ENCODE results near the gene TMEM9B. TPM values are rescaled to one million over a fixed set of nuclear protein-coding genes. Genes with fewer than 3 reads are reported as not detected.

The TMEM9B gene
- total RNA-seq, 3 donors from 2014 or later, result 37.1 to 68.8 (median 47.5) TPM

DNA sequence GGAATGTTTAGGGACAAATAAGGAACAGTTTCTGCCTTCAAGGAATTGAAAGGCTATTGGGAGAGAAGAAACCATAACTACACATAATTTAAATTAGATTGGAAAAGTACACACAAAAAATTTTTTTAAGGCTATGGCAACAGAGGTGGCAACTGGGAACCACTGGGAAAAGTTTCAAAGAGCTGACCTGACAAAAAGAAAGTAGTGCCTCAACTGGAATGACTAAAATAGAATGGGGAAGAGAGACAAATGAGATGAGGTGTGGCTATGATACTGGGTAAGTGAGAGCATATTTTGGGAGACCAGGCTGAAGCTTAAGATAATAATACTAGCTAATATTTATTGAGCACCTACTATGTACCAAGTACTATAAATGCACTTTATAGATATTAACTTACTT is 56.1 kb downstream of the TMEM9B start:
- no peak overlapping the region for H3K27ac ChIP-seq
- DNase-seq (ENCODE audit: low spot score in 2 of 2), result no peak
- TF ChIP-seq, protein P1, sequence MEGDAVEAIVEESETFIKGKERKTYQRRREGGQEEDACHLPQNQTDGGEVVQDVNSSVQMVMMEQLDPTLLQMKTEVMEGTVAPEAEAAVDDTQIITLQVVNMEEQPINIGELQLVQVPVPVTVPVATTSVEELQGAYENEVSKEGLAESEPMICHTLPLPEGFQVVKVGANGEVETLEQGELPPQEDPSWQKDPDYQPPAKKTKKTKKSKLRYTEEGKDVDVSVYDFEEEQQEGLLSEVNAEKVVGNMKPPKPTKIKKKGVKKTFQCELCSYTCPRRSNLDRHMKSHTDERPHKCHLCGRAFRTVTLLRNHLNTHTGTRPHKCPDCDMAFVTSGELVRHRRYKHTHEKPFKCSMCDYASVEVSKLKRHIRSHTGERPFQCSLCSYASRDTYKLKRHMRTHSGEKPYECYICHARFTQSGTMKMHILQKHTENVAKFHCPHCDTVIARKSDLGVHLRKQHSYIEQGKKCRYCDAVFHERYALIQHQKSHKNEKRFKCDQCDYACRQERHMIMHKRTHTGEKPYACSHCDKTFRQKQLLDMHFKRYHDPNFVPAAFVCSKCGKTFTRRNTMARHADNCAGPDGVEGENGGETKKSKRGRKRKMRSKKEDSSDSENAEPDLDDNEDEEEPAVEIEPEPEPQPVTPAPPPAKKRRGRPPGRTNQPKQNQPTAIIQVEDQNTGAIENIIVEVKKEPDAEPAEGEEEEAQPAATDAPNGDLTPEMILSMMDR (IDR thresholded peaks at IDR 0.05), result no peak
- TF ChIP-seq POLR2A (IDR thresholded peaks at IDR 0.05) (no peak), POLR2AphosphoS5 (IDR thresholded peaks at IDR 0.05) (no peak)
- no peaks in the 10 kb centered on the region for H3K27me3 ChIP-seq
- no peaks in the 10 kb centered on the region for H3K9me3 ChIP-seq
- H3K4me1 ChIP-seq, result no peaks in the 10 kb centered on the region
- no peak overlapping the region for H3K4me3 ChIP-seq
- H3K36me3 ChIP-seq, result no peaks in the 10 kb centered on the region
- intact Hi-C loops (cut with DNase I; ENCODE audit: low total_unique reads), result no loop called here

GRCh38 chr11:8907116-8907515 is 57.1 kb downstream of the TMEM9B start:
- DNase-seq (ENCODE audit: low spot score in 2 of 2), result no peak
- TF ChIP-seq POLR2AphosphoS5 (IDR thresholded peaks at IDR 0.05) (no peak), POLR2A (IDR thresholded peaks at IDR 0.05) (no peak)
- TF ChIP-seq, protein P1 (IDR thresholded peaks at IDR 0.05), result no peak
- Histone ChIP-seq H3K27me3 (no peaks in the 10 kb centered on the region), H3K4me1 (no peaks in the 10 kb centered on the region), H3K4me3 (no peak overlapping the region), H3K27ac (no peak overlapping the region), H3K9me3 (no peaks in the 10 kb centered on the region), H3K36me3 (no peaks in the 10 kb centered on the region)
- intact Hi-C loops (cut with DNase I; ENCODE audit: low total_unique reads), result no loop called here

DNA sequence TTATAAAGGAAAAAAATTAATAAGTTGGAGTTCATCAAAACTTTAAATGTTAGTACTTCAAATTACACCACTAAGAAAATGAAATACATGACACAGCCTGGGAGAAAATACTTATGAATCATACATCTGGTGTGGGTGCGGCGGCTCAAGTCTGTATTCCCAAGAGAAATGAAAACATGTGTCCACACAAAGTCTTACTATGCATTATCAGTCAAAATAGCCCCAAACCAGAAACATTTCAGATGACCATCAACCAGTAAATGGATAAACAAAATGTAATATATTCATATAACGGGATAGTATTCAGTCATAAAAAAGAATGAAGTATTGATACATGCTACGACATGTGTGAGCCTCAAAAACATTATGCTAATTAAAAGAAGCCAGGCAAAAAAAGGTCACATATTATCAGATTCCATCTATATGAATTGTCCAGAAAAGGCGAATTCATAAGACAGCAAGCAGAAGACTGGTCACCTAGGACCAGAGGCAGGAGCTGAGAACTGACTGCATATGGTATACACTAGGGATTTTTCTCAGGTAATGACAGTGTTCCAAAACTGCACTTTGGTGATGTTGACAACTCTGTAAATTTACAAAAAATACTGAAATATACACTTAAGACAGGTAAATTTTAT is 58.6 kb downstream of the TMEM9B start:
- TF ChIP-seq POLR2AphosphoS5 (IDR thresholded peaks at IDR 0.05) (no peak), POLR2A (IDR thresholded peaks at IDR 0.05) (no peak)
- TF ChIP-seq, protein P1 (IDR thresholded peaks at IDR 0.05), result no peak
- intact Hi-C loops (cut with DNase I; ENCODE audit: low total_unique reads), result no loop called here

GRCh38 chr11:8899119-8899753 is 65.0 kb downstream of the TMEM9B start:
- TF ChIP-seq, protein P1 (IDR thresholded peaks at IDR 0.05), result no peak
- TF ChIP-seq POLR2AphosphoS5 (IDR thresholded peaks at IDR 0.05) (no peak), POLR2A (IDR thresholded peaks at IDR 0.05) (no peak)
- DNase-seq (ENCODE audit: low spot score in 2 of 2), result no peak
- intact Hi-C loops (cut with DNase I; ENCODE audit: low total_unique reads), result no loop called here

More for the DNA sequence above, 58.6 kb downstream of the TMEM9B start:
- no peak overlapping the region for H3K27ac ChIP-seq
- H3K27me3 ChIP-seq, result no peaks in the 10 kb centered on the region
- DNase-seq (ENCODE audit: low spot score in 2 of 2), result no peak
- H3K36me3 ChIP-seq, result no peaks in the 10 kb centered on the region
- H3K4me1 ChIP-seq, result no peaks in the 10 kb centered on the region
- H3K4me3 ChIP-seq, result no peak overlapping the region
- no peaks in the 10 kb centered on the region for H3K9me3 ChIP-seq

More at GRCh38 chr11:8899119-8899753, 65.0 kb downstream of the TMEM9B start:
- peaks cover 3 to 9% of the 10 kb centered on the region in 2 donors for H3K9me3 ChIP-seq
- H3K4me1 ChIP-seq, result no peaks in the 10 kb centered on the region
- no peak overlapping the region for H3K4me3 ChIP-seq
- H3K27ac ChIP-seq, result no peak overlapping the region
- no peaks in the 10 kb centered on the region for H3K36me3 ChIP-seq
- no peaks in the 10 kb centered on the region for H3K27me3 ChIP-seq

Other genes starting within 250 kb of the TMEM9B start
- gene AKIP1, start 53.3 kb downstream of the TMEM9B start, total RNA-seq, result 10 to 100 TPM; 19.2 to 29.0 (median 27.5) TPM
- gene C11orf16, start 31.5 kb downstream of the TMEM9B start, total RNA-seq, result not detected
- gene ASCL3, start 21.4 kb downstream of the TMEM9B start, total RNA-seq, result not detected
- gene NRIP3, start 39.6 kb upstream of the TMEM9B start, total RNA-seq, result 10 to 100 TPM in 1 of 3 donors, 1 to 10 TPM in 1, under 1 TPM in 1; 0.96 to 14.5 (median 3.6) TPM
- 100 to 1,000 TPM in 1 of 3 donors, 10 to 100 TPM in 2; 35.7 to 139 (median 78.7) TPM for gene SCUBE2, start 127.2 kb upstream of the TMEM9B start, total RNA-seq